GM12873 (cell line): Measurements from ENCODE around the gene SDHB.

ENCODE experiments used
- CTCF ChIP-seq: IDR thresholded peaks from 2 replicates; pipeline ENCODE4 v1.5.1; 2012; ENCODE audit warnings: low read depth, mild to moderate bottlenecking, moderate library complexity, low read length, control low read depth; ENCODE audit not compliant: insufficient read depth; ENCODE audit errors: missing control alignments

The SDHB gene

GRCh38 chr1:17084787-17085186, 31.0 kb upstream of the SDHB start:
- TF ChIP-seq CTCF: no peak

GRCh38 chr1:17082761-17083160, 28.9 kb upstream of the SDHB start:
- TF ChIP-seq CTCF: no peak

- TF ChIP-seq CTCF: no peak
Measured at GRCh38 chr1:17081439-17081838, 27.6 kb upstream of the SDHB start.

- no peak for TF ChIP-seq CTCF
Measured at GRCh38 chr1:17080880-17081279, 27.0 kb upstream of the SDHB start.

GRCh38 chr1:17080085-17080759, 26.4 kb upstream of the SDHB start:
- TF ChIP-seq CTCF: no peak

GRCh38 chr1:17078991-17079868, 25.4 kb upstream of the SDHB start:
- no peak for TF ChIP-seq CTCF

- peak; percentile 70 for TF ChIP-seq CTCF
Measured at GRCh38 chr1:17075470-17076255, 21.8 kb upstream of the SDHB start.
